PC-9 (cell line): Measurements from ENCODE around the gene PKHD1. TPM values are rescaled to one million over a fixed set of nuclear protein-coding genes. Genes with fewer than 3 reads are reported as not detected.

ENCODE experiments used
- BruUV-seq: library from RNA; stranded (reverse); fragments of 400-500 nt; replicated peaks from 2 replicates; lab custom pipeline; 2021; lab: Mats Ljungman, UMichigan
- CTCF ChIA-PET: fragments of 300-600 bp; sonication (Branson Sonifier 250); formaldehyde crosslinking; loops from one replicate; lab custom pipeline; 2022; ENCODE audit warnings: antibody characterized with exemption; lab: Charles Lee
- POLR2A ChIA-PET: fragments of 300-600 bp; sonication (Branson Sonifier 250); formaldehyde crosslinking; loops from one replicate; lab custom pipeline; 2022; ENCODE audit warnings: antibody characterized with exemption; ENCODE audit not compliant: unreplicated experiment; lab: Charles Lee
- DNase-seq, 2 experiments: peaks; one replicate each; pipeline versions ENCODE4 v3.0.0 to v3.0.0-alpha.2; 2015 to 2022; ENCODE audit warnings: mixed read lengths in 1 of 2
- H2AFZ ChIP-seq: fragments of 200-600 bp; sonication (generic); 2 replicates; pipeline ENCODE4 v1.8.1; 2017; ENCODE audit warnings: antibody characterized with exemption
- H3F3A ChIP-seq: fragments of 200-600 bp; sonication (generic); 2 replicates; pipeline ENCODE4 v1.8.1; 2017; ENCODE audit warnings: antibody characterized with exemption, mild to moderate bottlenecking, low read depth; ENCODE audit not compliant: insufficient read depth
- H3K27ac ChIP-seq: fragments of 200-600 bp; sonication (generic); 2 replicates; pipeline ENCODE4 v1.6.1; 2016; ENCODE audit warnings: mixed run types
- H3K27me3 ChIP-seq: fragments of 200-600 bp; sonication (generic); 2 replicates; pipeline ENCODE4 v1.6.1; 2016; ENCODE audit warnings: low read depth, mixed run types; ENCODE audit not compliant: insufficient read depth
- H3K36me3 ChIP-seq: fragments of 200-600 bp; sonication (generic); 2 replicates; pipeline ENCODE4 v1.6.1; 2016; ENCODE audit warnings: low read depth, mixed run types
- H3K4me1 ChIP-seq: fragments of 200-600 bp; sonication (generic); replicated peaks from 2 replicates; pipeline ENCODE4 v1.6.1; 2016; ENCODE audit warnings: mixed run types; ENCODE audit not compliant: insufficient read depth
- H3K4me2 ChIP-seq: fragments of 200-600 bp; sonication (generic); 2 replicates; pipeline ENCODE4 v1.6.1; 2017; ENCODE audit warnings: mixed run types
- H3K4me3 ChIP-seq: fragments of 200-600 bp; sonication (generic); 2 replicates; pipeline ENCODE4 v1.6.1; 2016; ENCODE audit warnings: mixed run types
- H3K79me2 ChIP-seq: fragments of 200-600 bp; sonication (generic); 2 replicates; pipeline ENCODE4 v1.6.1; 2017; ENCODE audit warnings: low read depth, mixed run types
- H3K9me2 ChIP-seq: fragments of 200-600 bp; sonication (generic); 2 replicates; pipeline ENCODE4 v1.8.1; 2017; ENCODE audit warnings: mild to moderate bottlenecking; ENCODE audit not compliant: insufficient read depth
- H3K9me3 ChIP-seq: fragments of 200-600 bp; sonication (generic); 2 replicates; pipeline ENCODE4 v1.8.1; 2016; ENCODE audit warnings: low read depth; ENCODE audit not compliant: insufficient read depth
- H4K20me1 ChIP-seq: fragments of 200-600 bp; sonication (generic); 2 replicates; pipeline ENCODE4 v1.8.1; 2017; ENCODE audit not compliant: insufficient read depth
- EZH2 ChIP-seq: fragments of 200-600 bp; sonication (generic); IDR thresholded peaks from 2 replicates; pipeline ENCODE4 v1.8.0; 2017; ENCODE audit warnings: antibody characterized with exemption, low read depth
- intact Hi-C: fragments of 100-400 bp; cut with micrococcal nuclease; formaldehyde crosslinking; loops from one replicate; pipeline ENCODE4 v1.10.0; 2022; ENCODE audit not compliant: unreplicated experiment
- total RNA-seq: library from RNA; stranded (reverse); gene quantifications from 2 replicates; pipeline ENCODE4 v1.2.3, GENCODE V29; 2021
- TF ChIP-seq, protein P1 (sequence below): fragments of 200-600 bp; sonication (generic); conservative IDR thresholded peaks from 2 replicates; pipeline ENCODE4 v1.6.1; 2017; ENCODE audit warnings: mixed run types, antibody characterized with exemption, mild to moderate bottlenecking, moderate library complexity

The PKHD1 gene
- total RNA-seq, 1 experiment from 2014 or later = not detected

DNA sequence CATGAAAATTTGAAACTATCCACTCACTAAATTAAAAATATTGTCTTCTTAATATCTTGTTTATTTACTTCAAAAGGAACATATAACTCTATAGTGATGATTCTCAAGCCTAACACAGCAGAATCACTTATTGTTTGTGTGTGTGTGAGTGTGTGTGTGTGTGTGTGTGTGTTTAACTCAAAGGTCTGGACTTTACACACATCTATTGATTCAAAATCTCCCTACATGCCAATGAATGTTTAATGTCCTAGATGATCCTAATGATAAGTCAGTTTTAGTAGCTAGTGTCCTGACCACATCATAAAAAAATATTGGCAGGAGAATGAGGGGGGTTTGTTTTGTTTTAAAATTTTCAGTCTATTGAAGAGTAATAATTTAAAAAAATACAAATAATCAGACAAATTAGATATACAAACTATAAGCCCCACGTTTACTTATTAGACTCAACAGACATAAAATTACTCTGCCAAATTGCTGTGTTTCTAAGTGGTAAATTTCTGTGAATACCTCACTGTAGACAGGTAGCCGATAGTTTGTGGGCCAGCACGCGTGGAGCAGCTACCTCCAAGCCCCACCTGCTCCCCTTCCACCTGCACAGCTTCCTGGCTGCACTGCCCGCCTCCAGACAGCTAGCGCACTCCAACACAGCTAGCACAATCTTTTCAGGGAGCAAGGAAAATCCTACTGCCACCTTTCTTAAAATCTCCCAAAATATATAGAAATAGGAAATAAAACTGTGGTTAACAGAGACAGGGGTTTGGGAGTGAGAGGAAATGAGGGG lies 349.6 kb downstream of the PKHD1 start:
- BruUV-seq = no TSS peak

DNA sequence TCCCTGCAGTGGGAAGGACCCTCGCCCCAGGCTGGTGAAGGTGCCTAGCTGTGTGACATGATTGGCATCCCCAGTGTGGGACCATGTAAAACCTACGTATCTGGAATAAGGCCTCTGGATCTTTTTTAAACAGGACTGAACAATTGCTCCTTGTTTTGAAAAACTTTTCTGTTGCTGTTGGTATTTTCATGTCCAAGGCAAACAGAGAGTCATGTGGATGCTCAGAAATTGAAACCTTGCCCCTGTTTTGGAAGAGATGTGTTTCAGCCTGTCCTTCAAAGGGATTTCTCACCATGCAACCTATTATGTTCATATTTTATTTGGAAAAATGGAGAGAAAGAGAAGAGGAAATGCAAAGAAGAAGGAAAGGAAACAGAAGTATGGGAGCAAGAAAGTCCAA lies 362.3 kb downstream of the PKHD1 start:
- POLR2A ChIA-PET = no interaction called here
- CTCF ChIA-PET = no interaction called here

More for the DNA sequence above, 349.6 kb downstream of the PKHD1 start:
- Histone ChIP-seq H4K20me1 (no peaks in the 10 kb centered on the region), H3K27me3 (no peaks in the 10 kb centered on the region), H2AFZ (no peak overlapping the region), H3K36me3 (no peaks in the 10 kb centered on the region), H3K9me2 (0 out of 2 replicates have a peak, but pooled peaks cover 4% of the 10 kb centered on the region), H3K27ac (no peak overlapping the region), H3K4me3 (no peak overlapping the region), H3K79me2 (no peaks in the 10 kb centered on the region), H3K4me2 (no peak overlapping the region), H3K9me3 (no peaks in the 10 kb centered on the region), H3K4me1 (no peaks in the 10 kb centered on the region), H3F3A (no peaks in the 10 kb centered on the region)
- intact Hi-C loops = no loop called here
- TF ChIP-seq, protein P1, sequence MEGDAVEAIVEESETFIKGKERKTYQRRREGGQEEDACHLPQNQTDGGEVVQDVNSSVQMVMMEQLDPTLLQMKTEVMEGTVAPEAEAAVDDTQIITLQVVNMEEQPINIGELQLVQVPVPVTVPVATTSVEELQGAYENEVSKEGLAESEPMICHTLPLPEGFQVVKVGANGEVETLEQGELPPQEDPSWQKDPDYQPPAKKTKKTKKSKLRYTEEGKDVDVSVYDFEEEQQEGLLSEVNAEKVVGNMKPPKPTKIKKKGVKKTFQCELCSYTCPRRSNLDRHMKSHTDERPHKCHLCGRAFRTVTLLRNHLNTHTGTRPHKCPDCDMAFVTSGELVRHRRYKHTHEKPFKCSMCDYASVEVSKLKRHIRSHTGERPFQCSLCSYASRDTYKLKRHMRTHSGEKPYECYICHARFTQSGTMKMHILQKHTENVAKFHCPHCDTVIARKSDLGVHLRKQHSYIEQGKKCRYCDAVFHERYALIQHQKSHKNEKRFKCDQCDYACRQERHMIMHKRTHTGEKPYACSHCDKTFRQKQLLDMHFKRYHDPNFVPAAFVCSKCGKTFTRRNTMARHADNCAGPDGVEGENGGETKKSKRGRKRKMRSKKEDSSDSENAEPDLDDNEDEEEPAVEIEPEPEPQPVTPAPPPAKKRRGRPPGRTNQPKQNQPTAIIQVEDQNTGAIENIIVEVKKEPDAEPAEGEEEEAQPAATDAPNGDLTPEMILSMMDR = no peak
- TF ChIP-seq EZH2 = no peak
- no peak for DNase-seq
- POLR2A ChIA-PET = no interaction called here
- CTCF ChIA-PET = no interaction called here

GRCh38 chr6:51720327-51720726 lies 367.1 kb downstream of the PKHD1 start:
- H3F3A ChIP-seq = no peaks in the 10 kb centered on the region
- H4K20me1 ChIP-seq = no peaks in the 10 kb centered on the region

More for the DNA sequence above, 362.3 kb downstream of the PKHD1 start:
- H3K27ac ChIP-seq = no peak overlapping the region
- H4K20me1 ChIP-seq = no peaks in the 10 kb centered on the region
- no peak overlapping the region for H3K4me2 ChIP-seq
- BruUV-seq = no TSS peak
- H3F3A ChIP-seq = no peaks in the 10 kb centered on the region
- no peaks in the 10 kb centered on the region for H3K4me1 ChIP-seq
- H3K27me3 ChIP-seq = no peaks in the 10 kb centered on the region
- no peak overlapping the region for H3K4me3 ChIP-seq
- intact Hi-C loops = no loop called here
- H3K36me3 ChIP-seq = no peaks in the 10 kb centered on the region
- no peak for DNase-seq
- no peak overlapping the region for H2AFZ ChIP-seq
- no peaks in the 10 kb centered on the region for H3K79me2 ChIP-seq
- no peaks in the 10 kb centered on the region for H3K9me3 ChIP-seq
- no peak for TF ChIP-seq EZH2
- TF ChIP-seq, protein P1 = no peak
- H3K9me2 ChIP-seq = no peaks in the 10 kb centered on the region

More at GRCh38 chr6:51720327-51720726, 367.1 kb downstream of the PKHD1 start:
- no TSS peak for BruUV-seq
- Histone ChIP-seq H3K4me1 (no peaks in the 10 kb centered on the region), H3K9me2 (no peaks in the 10 kb centered on the region), H3K27ac (no peak overlapping the region), H3K4me3 (no peak overlapping the region), H3K9me3 (no peaks in the 10 kb centered on the region), H3K4me2 (no peak overlapping the region), H2AFZ (no peak overlapping the region), H3K27me3 (no peaks in the 10 kb centered on the region), H3K36me3 (no peaks in the 10 kb centered on the region), H3K79me2 (no peaks in the 10 kb centered on the region)
- no peak for TF ChIP-seq EZH2
- TF ChIP-seq, protein P1 = no peak
- no peak for DNase-seq
- CTCF ChIA-PET = no interaction called here
- POLR2A ChIA-PET = no interaction called here
- intact Hi-C loops = no loop called here
